IMR-90 (cell line): ENCODE results near the gene PALMD. TPM values are rescaled to one million over a fixed set of nuclear protein-coding genes. Genes with fewer than 3 reads are reported as not detected.

Source experiments
- ATAC-seq: fragments of 200-7000 bp; cut with Tn5 transposase; 2 replicates; pipeline ENCODE4 v1.9.1; 2020; ENCODE audit warnings: low read depth, mild to moderate bottlenecking, moderate library complexity
- BruUV-seq: library from RNA; stranded (reverse); fragments of 400-500 nt; replicated peaks from 2 replicates; lab custom pipeline; 2021; lab: Mats Ljungman, UMichigan
- CTCF ChIA-PET: fragments of 300-600 bp; formaldehyde crosslinking; extraction: SDS; loops from one replicate; lab custom pipeline; 2021; ENCODE audit warnings: antibody characterized with exemption; lab: Yijun Ruan, JAX
- POLR2A ChIA-PET: fragments of 300-600 bp; sonication (Branson Sonifier 250); formaldehyde crosslinking; loops from one replicate; lab custom pipeline; 2022; ENCODE audit warnings: antibody characterized with exemption; ENCODE audit not compliant: unreplicated experiment; lab: Charles Lee
- DNase-seq: peaks from one replicate; pipeline ENCODE4 v3.0.0; 2013
- H2AFZ ChIP-seq: replicated peaks from 2 replicates; pipeline ENCODE3; 2013; ENCODE audit warnings: low read length, mild to moderate bottlenecking; ENCODE audit not compliant: poor library complexity
- H2AK5ac ChIP-seq: 2 replicates; pipeline ENCODE4 v1.6.1; 2013; ENCODE audit warnings: low read depth, low read length, inconsistent platforms
- H2AK9ac ChIP-seq: replicated peaks from 2 replicates; pipeline ENCODE3; 2013; ENCODE audit warnings: mild to moderate bottlenecking, low read depth, low read length, moderate library complexity; ENCODE audit not compliant: poor library complexity
- H2BK120ac ChIP-seq: 2 replicates; pipeline ENCODE4 v1.6.1; 2013; ENCODE audit warnings: low read depth, low read length, inconsistent platforms
- H2BK15ac ChIP-seq: 3 replicates; pipeline ENCODE4 v1.6.1; 2013; ENCODE audit warnings: low read depth, low read length, inconsistent platforms
- H2BK20ac ChIP-seq: 2 replicates; pipeline ENCODE4 v1.6.1; 2013; ENCODE audit warnings: low read depth, mild to moderate bottlenecking, inconsistent platforms, low read length, moderate library complexity
- H2BK5ac ChIP-seq: 2 replicates; pipeline ENCODE4 v1.6.1; 2013; ENCODE audit warnings: mild to moderate bottlenecking, low read depth, low read length, inconsistent platforms; ENCODE audit not compliant: poor library complexity, severe bottlenecking
- H3K14ac ChIP-seq: replicated peaks from 2 replicates; pipeline ENCODE4 v1.6.1; 2013; ENCODE audit warnings: low read depth, low read length, inconsistent platforms
- H3K18ac ChIP-seq: 2 replicates; pipeline ENCODE4 v1.6.1; 2013; ENCODE audit warnings: low read depth, low read length, control low read depth
- H3K23ac ChIP-seq: 2 replicates; pipeline ENCODE4 v1.6.1; 2013; ENCODE audit warnings: low read depth, low read length, inconsistent platforms
- H3K27ac ChIP-seq: 2 replicates; pipeline ENCODE4 v1.5.1; 2013; ENCODE audit warnings: mild to moderate bottlenecking, control low read depth, low read length; ENCODE audit not compliant: insufficient read depth
- H3K27me3 ChIP-seq: 2 replicates; pipeline ENCODE4 v1.6.1; 2013; ENCODE audit warnings: low read length; ENCODE audit not compliant: control insufficient read depth, insufficient read depth
- H3K36me3 ChIP-seq: 2 replicates; pipeline ENCODE4 v1.6.1; 2013; ENCODE audit warnings: low read length, mixed read lengths; ENCODE audit not compliant: control insufficient read depth, insufficient read depth
- H3K4ac ChIP-seq: 2 replicates; pipeline ENCODE4 v1.6.1; 2013; ENCODE audit warnings: low read depth, low read length, inconsistent platforms
- H3K4me1 ChIP-seq: 2 replicates; pipeline ENCODE4 v1.6.1; 2013; ENCODE audit warnings: low read length, mixed read lengths; ENCODE audit not compliant: control insufficient read depth, insufficient read depth
- H3K4me2 ChIP-seq: 2 replicates; pipeline ENCODE4 v1.6.1; 2013; ENCODE audit warnings: low read depth, mild to moderate bottlenecking, control low read depth, low read length, moderate library complexity
- H3K4me3 ChIP-seq: 2 replicates; pipeline ENCODE4 v1.5.1; 2013; ENCODE audit warnings: low read depth, mild to moderate bottlenecking, control low read depth, low read length, moderate library complexity; ENCODE audit not compliant: insufficient read depth
- H3K56ac ChIP-seq: 2 replicates; pipeline ENCODE4 v1.6.1; 2013; ENCODE audit warnings: low read length, inconsistent platforms; ENCODE audit not compliant: insufficient read depth; ENCODE audit errors: extremely low read depth
- H3K79me1 ChIP-seq, 2 experiments: 2 replicates each; pipeline ENCODE4 v1.6.1; 2013; ENCODE audit warnings: low read length in 2 of 2, inconsistent platforms in 1 of 2, low read depth in 1 of 2
- H3K9ac ChIP-seq: 2 replicates; pipeline ENCODE4 v1.6.1; 2013; ENCODE audit warnings: low read depth, low read length, control low read depth
- H3K9me1 ChIP-seq: 2 replicates; pipeline ENCODE4 v1.6.1; 2013; ENCODE audit warnings: low read length, inconsistent platforms; ENCODE audit not compliant: insufficient read depth
- H3K9me3 ChIP-seq: 2 replicates; pipeline ENCODE4 v1.6.1; 2013; ENCODE audit warnings: low read length; ENCODE audit not compliant: control insufficient read depth, insufficient read depth
- H4K20me1 ChIP-seq: 2 replicates; pipeline ENCODE4 v1.6.1; 2013; ENCODE audit warnings: low read length, inconsistent platforms; ENCODE audit not compliant: insufficient read depth
- H4K5ac ChIP-seq: 2 replicates; pipeline ENCODE4 v1.6.1; 2013; ENCODE audit warnings: mild to moderate bottlenecking, low read depth, low read length, control low read depth
- H4K8ac ChIP-seq, 2 experiments: 2 replicates each; pipeline ENCODE4 v1.6.1; 2013; ENCODE audit warnings: low read depth in 2 of 2, low read length in 2 of 2, control low read depth in 1 of 2, inconsistent platforms in 1 of 2
- H4K91ac ChIP-seq: 2 replicates; pipeline ENCODE4 v1.6.1; 2013; ENCODE audit warnings: low read depth, low read length, inconsistent platforms; ENCODE audit not compliant: insufficient read depth
- CEBPB ChIP-seq: IDR thresholded peaks from 2 replicates; pipeline ENCODE4 v1.6.1; 2012; ENCODE audit warnings: low read depth, low read length, improper control_type of control experiment
- ELK1 ChIP-seq: fragments of 150-350 bp; IDR thresholded peaks from 2 replicates; pipeline ENCODE4 v1.6.1; 2016; ENCODE audit warnings: low read depth, mild to moderate bottlenecking, low read length, moderate library complexity, borderline replicate concordance
- MAZ ChIP-seq: IDR thresholded peaks from 2 replicates; pipeline ENCODE4 v1.6.1; 2012; ENCODE audit warnings: low read depth, mild to moderate bottlenecking, low read length, improper control_type of control experiment, moderate library complexity, borderline replicate concordance
- MXI1 ChIP-seq: IDR thresholded peaks from 2 replicates; pipeline ENCODE4 v1.6.1; 2012; ENCODE audit warnings: low read depth, mild to moderate bottlenecking, low read length, moderate library complexity, borderline replicate concordance
- NFE2L2 ChIP-seq: fragments of 150-350 bp; IDR thresholded peaks from 2 replicates; pipeline ENCODE4 v1.6.1; 2016; ENCODE audit warnings: low read depth, mild to moderate bottlenecking, low read length
- POLR2A ChIP-seq: IDR thresholded peaks from 2 replicates; pipeline ENCODE4 v1.6.1; 2012; ENCODE audit warnings: mild to moderate bottlenecking, low read depth, low read length
- RAD21 ChIP-seq: IDR thresholded peaks from 2 replicates; pipeline ENCODE4 v1.6.1; 2012; ENCODE audit warnings: low read length, improper control_type of control experiment
- RCOR1 ChIP-seq: IDR thresholded peaks from 2 replicates; pipeline ENCODE4 v1.6.1; 2012; ENCODE audit warnings: mild to moderate bottlenecking, low read length, improper control_type of control experiment; ENCODE audit not compliant: insufficient replicate concordance
- WGBS, 2 experiments: methylation state at CpG; one replicate each; pipeline versions ENCODE4 v1.1.5 to v1.1.7; 2013; ENCODE audit warnings: missing lambda C conversion rate in 2 of 2; ENCODE audit not compliant: insufficient read length in 1 of 2; ENCODE audit errors: extremely low coverage in 2 of 2; 5-methylcytosine and 5-hydroxymethylcytosine counted together
- dilution Hi-C: fragments of 300-500 bp; cut with HindIII; formaldehyde crosslinking; loops from one replicate; pipeline ENCODE4 v1.14.3; 2018; ENCODE audit warnings: low sequenced_read_pairs; ENCODE audit not compliant: unreplicated experiment
- in situ Hi-C: fragments of 300-500 bp; cut with MboI; formaldehyde crosslinking; loops from 3 replicates; pipeline ENCODE4 v1.14.3; 2019; ENCODE audit warnings: low sequenced_read_pairs, inconsistent platforms, mixed read lengths
- intact Hi-C: fragments of 100-400 bp; cut with micrococcal nuclease; formaldehyde crosslinking; loops from 2 replicates; pipeline ENCODE4 v1.10.0; 2022
- polyA plus RNA-seq, 3 experiments: library from polyadenylated mRNA; depleted of rRNA; stranded (reverse); fragments of >200 nt; gene quantifications; 2 replicates each; pipeline ENCODE4 v1.2.3, GENCODE V29; 2012; ENCODE audit warnings: low replicate concordance in 1 of 3
- total RNA-seq: library from RNA; depleted of rRNA; stranded (reverse); fragments of >200 nt; gene quantifications from 2 replicates; pipeline ENCODE4 v1.2.3, GENCODE V29; 2012

PALMD gene
- total and polyA plus RNA-seq, 2 of the 4 experiments (the other 2 are of a cell fraction), result 0.51 to 0.72 TPM

DNA sequence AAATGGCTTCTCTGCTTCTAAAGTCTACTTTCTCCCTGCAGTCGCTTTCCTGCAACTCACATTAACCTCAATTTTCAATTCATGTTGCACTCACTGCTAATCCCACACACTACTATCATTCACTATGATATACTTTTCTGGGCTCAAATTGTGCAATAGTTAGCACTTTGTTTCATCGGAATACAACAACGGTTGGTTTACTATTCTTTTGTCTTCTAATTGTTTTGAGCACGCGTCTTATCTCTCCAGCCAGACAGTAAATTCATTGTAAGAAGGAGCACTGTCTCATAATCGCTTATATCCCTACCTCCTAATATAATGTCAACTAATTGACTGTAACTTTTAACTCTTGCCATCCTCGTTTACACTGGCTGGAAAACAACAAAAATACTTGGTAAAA is 3.9 kb upstream of the PALMD start:
- Histone ChIP-seq H3K18ac (no peak overlapping the region), H2BK5ac (no peak overlapping the region), H3K56ac (no peak overlapping the region), H3K9ac (no peak overlapping the region), H3K14ac (no peak overlapping the region), H3K4ac (no peak overlapping the region), H2BK15ac (no peak overlapping the region), H3K79me1 (no peaks in the 10 kb centered on the region), H2BK20ac (no peak overlapping the region), H3K4me1 (peaks cover 12% of the 10 kb centered on the region), H4K91ac (no peak overlapping the region), H3K27ac (no peak overlapping the region), H4K20me1 (no peaks in the 10 kb centered on the region), H3K23ac (no peak overlapping the region), H4K8ac (no peak overlapping the region), H3K36me3 (no peaks in the 10 kb centered on the region), H2AK5ac (no peak overlapping the region), H2BK120ac (no peak overlapping the region), H3K9me3 (no peaks in the 10 kb centered on the region), H3K9me1 (peaks cover 4% of the 10 kb centered on the region; the same call in 1 of the 2 replicates), H4K5ac (no peak overlapping the region), H2AFZ (no peak overlapping the region), H3K4me2 (no peak overlapping the region), H2AK9ac (no peak overlapping the region), H3K4me3 (no peak overlapping the region), H3K27me3 (no peaks in the 10 kb centered on the region)
- ATAC-seq (no peak), DNase-seq (no peak)
- no peak for TF ChIP-seq POLR2A
- no peak for TF ChIP-seq MAZ
- TF ChIP-seq RCOR1, result no peak
- no peak for TF ChIP-seq ELK1
- no peak for TF ChIP-seq RAD21
- TF ChIP-seq CEBPB, result peak; percentile 63
- TF ChIP-seq NFE2L2, result no peak
- no peak for TF ChIP-seq MXI1
- WGBS, 2 experiments, result 75% methylated on average over 1 of the region's 7 CpGs; no CpG with 5 or more reads in 1 of the 2 experiments
- CTCF ChIA-PET, result no interaction called here
- no TSS peak for BruUV-seq
- in situ Hi-C loops (no loop called here), intact Hi-C loops (no loop called here), dilution Hi-C loops (no loop called here)
- POLR2A ChIA-PET, result no interaction called here
